Stimulated activated naive CD8-positive, alpha-beta T cell treated with anti-CD3 and anti-CD28 coated beads, Interleukin-15, Interleukin-2, amounts not matched to agents 100 ng/mL and 50 ng/mL, for 24 hours (primary cell): Measurements from ENCODE around the gene HUWE1.
"Not testable (repeated sequence)": the region's sequence is repeated elsewhere in the genome, so short reads cannot be mapped to it uniquely, and the experiment has no call there.

Experiments
- H3K27ac Mint-ChIP-seq: one replicate; pipeline ENCODE4 v1.8.0; 2021; ENCODE audit warnings: mild to moderate bottlenecking, mixed read lengths
- H3K27me3 Mint-ChIP-seq: one replicate; pipeline ENCODE4 v1.8.0; 2021; ENCODE audit warnings: mixed read lengths
- H3K36me3 Mint-ChIP-seq: one replicate; pipeline ENCODE4 v1.8.0; 2021; ENCODE audit warnings: low read depth, mixed read lengths
- H3K4me1 Mint-ChIP-seq: one replicate; pipeline ENCODE4 v1.8.0; 2021; ENCODE audit warnings: low read depth, mixed read lengths
- H3K4me3 Mint-ChIP-seq: one replicate; pipeline ENCODE4 v1.8.0; 2021; ENCODE audit warnings: mild to moderate bottlenecking, mixed read lengths
- H3K9me3 Mint-ChIP-seq: one replicate; pipeline ENCODE4 v1.8.0; 2021; ENCODE audit warnings: mixed read lengths

The HUWE1 gene

DNA sequence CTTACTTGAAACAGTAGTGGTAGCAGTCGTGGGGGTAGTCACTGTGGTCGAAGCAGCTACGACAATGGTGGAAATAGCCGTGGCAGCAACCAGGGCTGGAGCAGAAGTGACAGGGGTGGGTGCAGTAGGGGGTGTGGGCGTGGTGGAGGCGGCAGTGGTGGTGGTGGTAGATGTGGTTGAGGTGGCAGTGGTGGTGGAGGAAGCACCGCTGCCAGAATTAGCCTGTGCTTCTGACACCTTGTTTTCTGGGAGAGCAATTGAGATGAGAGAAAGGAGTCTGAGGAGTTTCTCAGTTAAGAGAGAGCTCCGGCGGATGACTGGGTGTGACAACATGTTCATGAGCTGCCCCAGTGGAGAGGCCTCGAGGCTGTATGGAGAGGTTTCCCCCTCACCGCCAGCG, 138.9 kb downstream of the HUWE1 start:
- peaks cover 14% of the 10 kb centered on the region for H3K4me1 Mint-ChIP-seq
- H3K27ac Mint-ChIP-seq = peak overlapping the region; percentile 82
- peaks cover 76% of the 10 kb centered on the region for H3K36me3 Mint-ChIP-seq
- no peaks in the 10 kb centered on the region for H3K27me3 Mint-ChIP-seq
- H3K4me3 Mint-ChIP-seq = no peak overlapping the region
- H3K9me3 Mint-ChIP-seq = no peaks in the 10 kb centered on the region

DNA sequence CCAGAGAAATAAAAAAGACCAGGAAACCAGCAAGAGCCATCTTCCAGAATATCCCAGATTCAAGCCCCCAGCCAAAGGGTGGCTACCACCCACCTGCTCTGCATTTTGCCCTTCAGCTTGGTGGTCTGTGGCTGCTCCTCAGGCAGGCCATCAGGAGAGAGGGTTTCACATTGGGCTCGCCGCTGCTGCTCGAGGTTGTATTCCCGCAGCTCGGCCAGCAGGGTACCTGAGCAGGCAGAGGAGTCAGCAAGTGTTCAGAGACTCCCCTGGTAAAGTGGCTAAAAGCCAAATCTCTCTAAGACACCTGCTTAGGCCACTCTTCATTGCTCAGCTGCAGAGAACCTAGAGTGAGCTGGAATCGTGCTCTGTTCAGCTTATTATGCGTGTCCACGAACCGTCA, 141.6 kb downstream of the HUWE1 start:
- peaks cover 59% of the 10 kb centered on the region for H3K36me3 Mint-ChIP-seq
- no peaks in the 10 kb centered on the region for H3K9me3 Mint-ChIP-seq
- H3K27me3 Mint-ChIP-seq = no peaks in the 10 kb centered on the region
- H3K4me1 Mint-ChIP-seq = peaks cover 14% of the 10 kb centered on the region
- no peak overlapping the region for H3K27ac Mint-ChIP-seq
- H3K4me3 Mint-ChIP-seq = no peak overlapping the region

DNA sequence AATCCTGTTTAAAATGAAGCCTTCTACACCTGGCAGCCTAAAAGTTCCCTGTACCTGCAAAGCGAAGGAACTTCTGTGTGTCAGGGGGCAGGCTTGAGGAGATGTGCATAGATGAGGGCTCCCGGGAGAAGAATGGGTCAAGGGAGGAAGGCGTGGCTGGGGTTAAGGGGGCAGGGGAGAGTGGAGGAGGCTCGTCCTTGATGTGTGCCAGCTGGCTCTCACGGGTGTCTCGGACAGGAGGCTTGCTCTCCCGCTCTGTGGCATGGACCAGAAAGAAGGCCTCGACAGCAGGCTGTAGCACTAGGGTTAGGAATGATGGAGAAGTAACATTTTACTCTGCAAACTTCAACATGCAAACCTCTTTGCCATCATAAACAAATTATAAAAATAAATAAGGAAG, 147.7 kb downstream of the HUWE1 start:
- Mint-ChIP-seq H3K4me3 (peak overlapping the region; percentile 17), H3K27me3 (no peaks in the 10 kb centered on the region), H3K9me3 (no peaks in the 10 kb centered on the region), H3K27ac (no peak overlapping the region), H3K36me3 (peaks cover 51% of the 10 kb centered on the region), H3K4me1 (no peaks in the 10 kb centered on the region)

DNA sequence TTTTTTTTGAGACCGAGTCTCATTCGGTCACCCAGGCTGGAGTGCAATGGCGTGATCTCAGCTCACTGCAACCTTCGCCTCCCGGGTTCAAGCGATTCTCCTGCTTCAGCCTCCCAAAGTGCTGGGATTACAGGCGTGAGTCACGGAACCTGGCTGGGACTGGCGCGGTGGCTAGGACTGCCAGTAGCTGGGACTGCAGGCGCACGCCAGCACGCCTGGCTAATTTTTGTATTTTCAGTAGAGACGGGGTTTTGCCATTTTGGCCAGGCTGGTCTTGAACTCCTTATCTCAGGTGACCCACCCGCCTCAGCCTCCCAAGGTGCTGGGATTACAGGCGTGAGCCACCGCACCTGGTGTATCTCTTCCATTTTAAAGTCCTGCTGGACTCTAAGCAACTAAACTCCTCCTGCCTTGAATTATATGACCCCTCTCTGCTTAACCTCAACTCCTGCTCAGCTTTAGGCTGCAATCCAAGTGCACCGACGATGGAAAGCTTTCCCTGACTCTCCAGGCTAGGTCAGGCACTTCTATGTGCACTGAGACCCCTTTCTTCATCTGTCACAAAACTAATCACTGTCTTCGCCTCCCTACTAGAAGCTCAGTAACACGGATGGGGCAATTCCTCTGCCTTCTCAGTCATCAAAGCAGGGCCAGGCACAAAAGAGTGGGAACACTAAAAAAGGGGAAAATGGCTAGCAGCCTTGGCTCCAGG, 155.1 kb downstream of the HUWE1 start:
- H3K27ac Mint-ChIP-seq, H3K27me3 Mint-ChIP-seq, H3K9me3 Mint-ChIP-seq, H3K4me1 Mint-ChIP-seq, H3K4me3 Mint-ChIP-seq: not testable (repeated sequence)
- H3K36me3 Mint-ChIP-seq = peaks cover 26% of the 10 kb centered on the region

DNA sequence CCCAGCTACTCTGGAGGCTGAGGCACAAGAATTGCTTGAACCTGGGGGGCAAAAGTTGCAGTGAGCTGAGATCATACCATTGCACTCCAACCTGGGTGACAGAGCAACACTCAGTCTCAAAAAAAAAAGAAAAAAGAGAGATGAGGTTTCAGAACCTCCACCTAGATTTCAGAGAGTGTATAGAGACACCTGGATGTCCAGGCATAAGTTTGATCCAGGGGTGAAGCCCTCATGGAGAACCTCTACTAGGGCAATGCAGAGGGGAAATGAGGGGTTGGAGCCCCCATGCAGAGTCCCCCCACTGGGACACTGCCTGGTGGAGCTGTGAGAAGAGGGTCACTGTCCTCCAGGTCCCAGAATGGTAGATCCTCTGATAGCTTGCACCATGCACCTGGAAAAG, 159.5 kb downstream of the HUWE1 start:
- H3K27ac Mint-ChIP-seq = no peak overlapping the region
- H3K9me3 Mint-ChIP-seq = peaks cover 3% of the 10 kb centered on the region
- H3K4me3 Mint-ChIP-seq = no peak overlapping the region
- no peaks in the 10 kb centered on the region for H3K36me3 Mint-ChIP-seq
- H3K4me1 Mint-ChIP-seq = no peaks in the 10 kb centered on the region
- no peaks in the 10 kb centered on the region for H3K27me3 Mint-ChIP-seq

DNA sequence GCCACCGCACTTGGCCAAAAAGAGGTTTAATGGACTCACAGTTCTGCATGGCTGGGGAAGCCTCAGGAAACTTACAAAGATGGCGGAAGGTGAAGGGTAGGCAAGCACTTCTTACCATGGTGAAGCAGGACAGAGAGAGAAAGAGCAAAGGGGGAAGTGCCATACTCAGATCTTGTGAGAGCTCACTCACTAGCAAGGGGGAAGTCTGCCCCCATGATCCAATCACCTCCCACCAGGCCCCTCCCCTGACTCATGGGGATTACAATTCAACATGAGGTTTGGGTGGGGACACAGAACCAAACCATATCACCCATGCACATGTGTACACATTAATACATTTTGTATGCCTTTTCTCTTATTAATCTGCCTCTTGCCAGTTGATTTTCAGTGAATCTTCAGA, 175.2 kb downstream of the HUWE1 start:
- no peak overlapping the region for H3K27ac Mint-ChIP-seq
- no peak overlapping the region for H3K4me3 Mint-ChIP-seq
- H3K36me3 Mint-ChIP-seq = no peaks in the 10 kb centered on the region
- no peaks in the 10 kb centered on the region for H3K9me3 Mint-ChIP-seq
- no peaks in the 10 kb centered on the region for H3K27me3 Mint-ChIP-seq
- H3K4me1 Mint-ChIP-seq = no peaks in the 10 kb centered on the region

DNA sequence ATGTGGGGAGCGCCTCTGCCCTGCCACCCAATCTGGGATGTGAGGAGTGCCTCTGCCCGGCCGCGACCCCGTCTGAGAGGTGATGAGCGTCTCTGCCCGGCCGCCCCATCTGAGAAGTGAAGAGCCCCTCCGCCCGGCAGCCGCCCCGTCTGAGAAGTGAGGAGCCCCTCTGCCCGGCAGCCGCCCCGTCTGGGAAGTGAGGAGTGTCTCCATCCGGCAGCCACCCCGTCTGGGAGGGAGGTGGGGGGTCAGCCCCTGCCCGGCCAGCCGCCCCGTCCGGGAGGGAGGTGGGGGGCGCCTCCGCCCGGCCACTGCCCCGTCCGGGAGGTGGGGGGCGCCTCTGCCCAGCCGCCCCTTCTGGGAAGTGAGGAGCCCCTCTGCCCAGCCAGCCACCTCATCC, 182.5 kb downstream of the HUWE1 start:
- not testable (repeated sequence) for H3K27ac Mint-ChIP-seq, H3K27me3 Mint-ChIP-seq, H3K4me1 Mint-ChIP-seq, H3K9me3 Mint-ChIP-seq, H3K36me3 Mint-ChIP-seq, H3K4me3 Mint-ChIP-seq

DNA sequence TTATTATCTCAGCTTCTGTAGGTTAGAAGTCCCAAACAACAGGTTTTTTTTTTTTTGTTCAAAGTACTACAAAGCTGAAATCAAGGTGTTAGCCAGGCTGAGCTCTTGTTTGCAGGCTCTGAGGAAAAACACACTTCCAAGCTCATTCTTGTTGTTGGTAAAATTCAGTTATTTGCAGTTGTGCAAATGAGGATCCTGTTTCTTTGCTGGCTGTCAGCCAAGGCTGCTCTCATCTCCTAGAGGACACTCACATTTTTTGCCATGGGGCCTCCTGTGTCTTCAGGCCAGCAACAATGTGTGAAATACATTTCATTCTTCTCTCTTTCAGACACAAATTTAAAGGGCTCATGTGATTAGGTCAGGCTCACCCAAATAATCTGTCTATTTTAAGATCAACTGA, 192.1 kb downstream of the HUWE1 start:
- Mint-ChIP-seq H3K36me3 (no peaks in the 10 kb centered on the region), H3K9me3 (no peaks in the 10 kb centered on the region), H3K4me3 (no peak overlapping the region), H3K27me3 (no peaks in the 10 kb centered on the region), H3K27ac (no peak overlapping the region), H3K4me1 (no peaks in the 10 kb centered on the region)

DNA sequence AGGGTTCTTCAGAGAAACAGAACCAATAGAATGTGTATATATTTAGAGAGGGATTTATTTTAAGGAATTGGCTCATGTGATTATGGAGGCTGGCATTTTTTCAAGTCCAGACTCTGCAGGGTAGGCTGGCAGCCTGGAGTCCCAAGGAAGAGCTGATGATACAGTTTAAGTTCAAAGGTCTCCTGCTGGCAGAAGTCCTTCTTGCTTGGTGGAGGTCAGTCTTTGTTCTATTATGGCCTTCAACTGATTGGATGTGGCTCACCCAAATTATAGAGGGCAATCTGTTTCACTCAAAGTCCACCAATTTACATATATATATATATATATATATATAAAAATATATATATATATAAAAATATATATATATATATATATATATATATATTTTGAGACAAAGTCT, 200.2 kb downstream of the HUWE1 start:
- no peak overlapping the region for H3K27ac Mint-ChIP-seq
- H3K4me1 Mint-ChIP-seq = no peaks in the 10 kb centered on the region
- no peaks in the 10 kb centered on the region for H3K36me3 Mint-ChIP-seq
- H3K27me3 Mint-ChIP-seq = peaks cover under 1% of the 10 kb centered on the region
- H3K9me3 Mint-ChIP-seq = no peaks in the 10 kb centered on the region
- no peak overlapping the region for H3K4me3 Mint-ChIP-seq

DNA sequence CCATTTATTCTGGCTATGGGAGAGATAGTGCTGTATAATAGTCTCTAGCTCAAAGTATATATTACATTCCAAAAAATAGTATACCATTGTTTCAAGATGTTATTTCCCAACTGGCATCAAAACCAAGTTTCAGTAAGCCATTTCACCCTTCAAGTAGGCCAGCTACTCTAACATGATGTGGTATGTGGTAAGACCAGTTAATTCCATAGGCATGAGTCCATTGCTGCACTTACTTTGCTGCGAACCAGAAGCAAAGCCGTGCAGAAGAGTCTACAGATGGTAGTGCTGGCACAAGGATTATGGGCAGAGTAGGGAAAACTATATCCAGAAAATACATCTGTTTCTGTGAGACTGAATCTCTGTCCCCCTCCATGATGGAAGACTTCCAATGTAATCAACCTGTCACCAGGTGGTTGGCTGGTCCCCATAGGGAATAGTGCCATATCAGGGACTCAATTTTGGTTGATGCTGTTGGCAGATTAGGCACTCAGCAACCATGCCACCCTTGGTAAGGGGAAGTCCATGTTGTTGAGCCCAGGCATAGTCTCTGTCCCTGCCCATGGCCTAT, 202.6 kb downstream of the HUWE1 start:
- Mint-ChIP-seq H3K27ac (no peak overlapping the region), H3K4me1 (no peaks in the 10 kb centered on the region), H3K36me3 (no peaks in the 10 kb centered on the region), H3K27me3 (peaks cover 3% of the 10 kb centered on the region), H3K9me3 (no peaks in the 10 kb centered on the region), H3K4me3 (no peak overlapping the region)

DNA sequence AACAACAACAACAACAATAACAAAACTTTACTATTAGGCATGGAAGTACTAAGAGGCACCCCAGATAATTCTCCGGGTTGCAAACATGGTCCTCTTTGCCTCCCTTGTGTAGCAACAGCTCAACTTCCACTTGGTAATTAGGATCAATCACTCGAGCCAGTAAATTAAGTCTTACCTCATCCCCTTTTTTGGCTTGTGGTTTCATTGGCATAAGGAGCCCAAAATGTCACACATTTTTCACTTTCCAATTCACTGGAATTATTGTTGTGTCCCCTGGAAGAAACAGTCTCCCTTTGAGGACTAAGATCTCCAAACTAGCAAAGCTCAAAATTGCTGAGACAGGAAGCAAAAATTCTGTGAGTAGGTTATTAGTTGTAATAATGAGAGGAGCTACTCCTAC, 203.1 kb downstream of the HUWE1 start:
- no peak overlapping the region for H3K4me3 Mint-ChIP-seq
- no peak overlapping the region for H3K27ac Mint-ChIP-seq
- H3K9me3 Mint-ChIP-seq = no peaks in the 10 kb centered on the region
- H3K36me3 Mint-ChIP-seq = no peaks in the 10 kb centered on the region
- H3K27me3 Mint-ChIP-seq = peaks cover 3% of the 10 kb centered on the region
- no peaks in the 10 kb centered on the region for H3K4me1 Mint-ChIP-seq
